ENCODE data around the gene SEMA3A. TPM values are rescaled to one million over a fixed set of nuclear protein-coding genes. Genes with fewer than 3 reads are reported as not detected.

SEMA3A gene
- total and polyA plus RNA-seq, 2 of the 13 experiments (the other 11 are each of a cell fraction or from before 2014, with no cell fraction given), result 0.29 to 1.2 TPM

DNA sequence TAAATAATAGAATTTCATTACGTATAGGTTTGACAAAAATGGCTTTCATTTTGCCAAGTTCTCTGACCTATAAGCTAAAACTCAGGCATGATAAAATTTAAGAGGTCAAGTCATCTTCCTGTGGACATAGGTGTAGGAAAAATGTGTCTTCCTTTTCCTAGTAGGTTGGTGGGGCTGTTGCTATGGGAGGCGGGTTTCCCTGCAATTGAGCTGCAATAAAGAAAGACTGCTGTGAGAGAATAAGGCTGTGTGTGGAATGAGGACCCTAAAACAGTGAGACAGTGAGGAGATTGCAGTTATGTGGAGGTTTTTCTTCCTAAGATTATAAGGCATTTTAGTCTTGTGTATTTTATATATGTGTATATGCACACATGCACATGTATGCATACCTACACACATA, 13.0 kb upstream of the SEMA3A start (continued):
- TF ChIP-seq, protein P1, sequence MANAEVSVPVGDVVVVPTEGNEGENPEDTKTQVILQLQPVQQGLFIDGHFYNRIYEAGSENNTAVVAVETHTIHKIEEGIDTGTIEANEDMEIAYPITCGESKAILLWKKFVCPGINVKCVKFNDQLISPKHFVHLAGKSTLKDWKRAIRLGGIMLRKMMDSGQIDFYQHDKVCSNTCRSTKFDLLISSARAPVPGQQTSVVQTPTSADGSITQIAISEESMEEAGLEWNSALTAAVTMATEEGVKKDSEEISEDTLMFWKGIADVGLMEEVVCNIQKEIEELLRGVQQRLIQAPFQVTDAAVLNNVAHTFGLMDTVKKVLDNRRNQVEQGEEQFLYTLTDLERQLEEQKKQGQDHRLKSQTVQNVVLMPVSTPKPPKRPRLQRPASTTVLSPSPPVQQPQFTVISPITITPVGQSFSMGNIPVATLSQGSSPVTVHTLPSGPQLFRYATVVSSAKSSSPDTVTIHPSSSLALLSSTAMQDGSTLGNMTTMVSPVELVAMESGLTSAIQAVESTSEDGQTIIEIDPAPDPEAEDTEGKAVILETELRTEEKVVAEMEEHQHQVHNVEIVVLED (CRISPR knock-in tag; IDR thresholded peaks at IDR 0.05; ENCODE audit: borderline replicate concordance), result no peak
- TF ChIP-seq ZNF207 (IDR thresholded peaks at IDR 0.05; ENCODE audit: borderline replicate concordance) (no peak), ATAD3A (CRISPR knock-in tag; IDR thresholded peaks at IDR 0.05) (no peak)
- TF ChIP-seq, protein P2, sequence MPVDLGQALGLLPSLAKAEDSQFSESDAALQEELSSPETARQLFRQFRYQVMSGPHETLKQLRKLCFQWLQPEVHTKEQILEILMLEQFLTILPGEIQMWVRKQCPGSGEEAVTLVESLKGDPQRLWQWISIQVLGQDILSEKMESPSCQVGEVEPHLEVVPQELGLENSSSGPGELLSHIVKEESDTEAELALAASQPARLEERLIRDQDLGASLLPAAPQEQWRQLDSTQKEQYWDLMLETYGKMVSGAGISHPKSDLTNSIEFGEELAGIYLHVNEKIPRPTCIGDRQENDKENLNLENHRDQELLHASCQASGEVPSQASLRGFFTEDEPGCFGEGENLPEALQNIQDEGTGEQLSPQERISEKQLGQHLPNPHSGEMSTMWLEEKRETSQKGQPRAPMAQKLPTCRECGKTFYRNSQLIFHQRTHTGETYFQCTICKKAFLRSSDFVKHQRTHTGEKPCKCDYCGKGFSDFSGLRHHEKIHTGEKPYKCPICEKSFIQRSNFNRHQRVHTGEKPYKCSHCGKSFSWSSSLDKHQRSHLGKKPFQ (CRISPR knock-in tag; IDR thresholded peaks at IDR 0.05; ENCODE audit: insufficient replicate concordance), result no peak
- TF ChIP-seq, protein P3, sequence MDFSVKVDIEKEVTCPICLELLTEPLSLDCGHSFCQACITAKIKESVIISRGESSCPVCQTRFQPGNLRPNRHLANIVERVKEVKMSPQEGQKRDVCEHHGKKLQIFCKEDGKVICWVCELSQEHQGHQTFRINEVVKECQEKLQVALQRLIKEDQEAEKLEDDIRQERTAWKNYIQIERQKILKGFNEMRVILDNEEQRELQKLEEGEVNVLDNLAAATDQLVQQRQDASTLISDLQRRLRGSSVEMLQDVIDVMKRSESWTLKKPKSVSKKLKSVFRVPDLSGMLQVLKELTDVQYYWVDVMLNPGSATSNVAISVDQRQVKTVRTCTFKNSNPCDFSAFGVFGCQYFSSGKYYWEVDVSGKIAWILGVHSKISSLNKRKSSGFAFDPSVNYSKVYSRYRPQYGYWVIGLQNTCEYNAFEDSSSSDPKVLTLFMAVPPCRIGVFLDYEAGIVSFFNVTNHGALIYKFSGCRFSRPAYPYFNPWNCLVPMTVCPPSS (IDR thresholded peaks at IDR 0.05), result no peak

DNA sequence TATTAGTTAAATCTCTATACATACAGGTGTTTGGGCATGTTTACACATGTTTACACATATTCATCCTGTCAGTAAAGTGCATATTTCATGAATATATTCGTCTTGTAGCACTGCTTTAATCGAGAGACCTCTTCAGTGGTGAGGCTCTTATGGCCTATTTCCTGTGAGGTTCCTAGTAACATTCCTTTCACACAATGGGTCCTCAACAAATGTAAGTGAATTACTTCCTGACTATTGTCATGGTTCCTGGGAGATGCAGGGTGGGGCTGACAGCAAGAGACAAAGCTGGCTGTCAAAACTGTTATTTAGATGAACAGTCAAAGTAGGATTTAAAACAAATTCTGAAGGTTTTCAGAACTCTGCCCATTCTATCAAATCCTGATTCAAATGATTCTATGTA, 12.4 kb upstream of the SEMA3A start:
- in situ Hi-C loops (cut with HindIII; ENCODE audit: extremely low pct_ligation_motif_present, low pct_unique_long_range_greater_than_20kb) (no loop called here), intact Hi-C loops (cut with micrococcal nuclease; ENCODE audit: unreplicated experiment) (loop anchor here (5.0 kb wide), 1 partner anchor 530 kb away; no protein-coding TSS in a partner anchor)
- ChIA-PET POLR2A (no interaction called here), CTCF (ENCODE audit: low intra/inter-chr PET ratio, low total read pairs) (no interaction called here)
- Histone ChIP-seq H3K9me3 (ENCODE audit: low read length) (no peaks in the 10 kb centered on the region), H4K20me1 (ENCODE audit: insufficient read depth, low read length) (no peaks in the 10 kb centered on the region), H3K4me2 (ENCODE audit: low read depth, low read length) (no peak overlapping the region), H3K9ac (ENCODE audit: insufficient read depth, low read depth, low read length) (no peak overlapping the region), H3K4me1 (ENCODE audit: insufficient read depth, low read length) (no peaks in the 10 kb centered on the region), H3K36me3 (replicated peaks in 1 of 2; ENCODE audit: control insufficient read depth in 1 of 2, insufficient read depth in 2 of 2, low read length in 2 of 2) (no peaks in the 10 kb centered on the region), H3K27me3 (ENCODE audit: control insufficient read depth in 1 of 2, insufficient read depth in 2 of 2, low read length in 2 of 2) (no peaks in the 10 kb centered on the region), H3K79me2 (ENCODE audit: insufficient read depth, low read length) (no peaks in the 10 kb centered on the region), H3K4me3 (replicated peaks in 1 of 3; ENCODE audit: insufficient read depth in 1 of 3, low read depth in 2 of 3, low read length in 3 of 3) (no peak overlapping the region), H3K27ac (ENCODE audit: extremely low read length, insufficient read depth, low read length) (no peak overlapping the region), H2AFZ (ENCODE audit: low read length) (no peak overlapping the region)
- TF ChIP-seq ZNF337 (CRISPR knock-in tag; IDR thresholded peaks at IDR 0.05; ENCODE audit: borderline replicate concordance, low read depth), result no peak
- TF ChIP-seq ARNTL (CRISPR knock-in tag; IDR thresholded peaks at IDR 0.05), result no peak
- WGBS (ENCODE audit: low lambda C conversion rate), result 0% methylated on average over 2 of the region's 2 CpGs
- DNase-seq (ENCODE audit: low spot score), result no peak
- BruUV-seq (replicated peaks), result no TSS peak
- ATAC-seq, result no peak
- no peak for FAIRE-seq
